Measurements from ENCODE around the gene BCAS3. TPM values are rescaled to one million over a fixed set of nuclear protein-coding genes. Genes with fewer than 3 reads are reported as not detected.

The BCAS3 gene
- total and polyA plus RNA-seq, 12 donors, result 6.1 to 21.8 (median 17.2) TPM

- H3K36me3 ChIP-seq, result peaks cover 0 to 43% (median 1%) of the 10 kb centered on the region in 9 donors
- H3K4me1 ChIP-seq, result peaks cover 0 to 26% (median 10%) of the 10 kb centered on the region in 9 donors
- no peak for ATAC-seq
- no peak for TF ChIP-seq CTCF (IDR thresholded peaks at IDR 0.05)
- H3K27me3 ChIP-seq, result no peaks in the 10 kb centered on the region
- H3K27ac ChIP-seq, result no peak overlapping the region
- no peaks in the 10 kb centered on the region for H3K9me3 ChIP-seq
- no peak for DNase-seq
- no peak overlapping the region for H3K4me3 ChIP-seq
- intact Hi-C loops (cut with DNase I), result loop anchor here in 2 of 10 donors (5.0 to 10.0 kb wide), 2 partner anchors 64 to 176 kb away; no protein-coding TSS in a partner anchor
- 92 to 94% methylated on average over 3 of the region's 3 CpGs for WGBS, 2 donors
These were observed 36.5 kb upstream of the BCAS3 start for GRCh38 chr17:60641126-60641525.

GRCh38 chr17:60641810-60642220 lies 35.8 kb upstream of the BCAS3 start:
- DNase-seq (peak in 1 of 2 donors; percentile 78), ATAC-seq (peak; percentile 52 to 78 (median 76))
- no peaks in the 10 kb centered on the region for H3K27me3 ChIP-seq
- 11 to 16% methylated on average over 1 of the region's 1 CpG for WGBS, 2 donors
- intact Hi-C loops (cut with DNase I), result loop anchor here in 2 of 10 donors (5.0 to 10.0 kb wide), 2 partner anchors 65 to 177 kb away; no protein-coding TSS in a partner anchor
- H3K9me3 ChIP-seq, result no peaks in the 10 kb centered on the region
- H3K4me1 ChIP-seq, result peaks cover 0 to 32% (median 10%) of the 10 kb centered on the region in 9 donors
- H3K4me3 ChIP-seq, result no peak overlapping the region
- peaks cover 0 to 36% (median 0%) of the 10 kb centered on the region in 9 donors for H3K36me3 ChIP-seq
- peak in 7 of 9 donors; percentile 43 to 71 (median 59) for TF ChIP-seq CTCF (IDR thresholded peaks at IDR 0.05)
- no peak overlapping the region for H3K27ac ChIP-seq

GRCh38 chr17:60645918-60646523 lies 31.6 kb upstream of the BCAS3 start:
- intact Hi-C loops (cut with DNase I), result loop anchor here in 1 of 10 donors (10.0 kb wide), 1 partner anchor 181 kb away; no protein-coding TSS in a partner anchor
- H3K27me3 ChIP-seq, result no peaks in the 10 kb centered on the region
- ATAC-seq, result no peak

GRCh38 chr17:60646701-60647100 lies 30.9 kb upstream of the BCAS3 start:
- WGBS, 2 donors, result 87 to 89% methylated on average over 3 of the region's 3 CpGs
- Histone ChIP-seq H3K4me1 (peaks cover 0 to 25% (median 6%) of the 10 kb centered on the region in 9 donors), H3K27me3 (no peaks in the 10 kb centered on the region), H3K36me3 (peaks cover 0 to 42% (median 22%) of the 10 kb centered on the region in 9 donors), H3K9me3 (no peaks in the 10 kb centered on the region), H3K27ac (no peak overlapping the region), H3K4me3 (no peak overlapping the region)
- intact Hi-C loops (cut with DNase I), result loop anchor here in 1 of 10 donors (10.0 kb wide), 1 partner anchor 182 kb away; no protein-coding TSS in a partner anchor
- no peak for TF ChIP-seq CTCF (IDR thresholded peaks at IDR 0.05)
- ATAC-seq (no peak), DNase-seq (no peak)

More at GRCh38 chr17:60645918-60646523, 31.6 kb upstream of the BCAS3 start:
- H3K27ac ChIP-seq, result peak overlapping the region in 1 of 10 donors; percentile 26
- 74 to 83% methylated on average over 3 of the region's 3 CpGs for WGBS, 2 donors
- peaks cover 0 to 32% (median 10%) of the 10 kb centered on the region in 9 donors for H3K4me1 ChIP-seq
- no peak for DNase-seq
- no peaks in the 10 kb centered on the region for H3K9me3 ChIP-seq
- TF ChIP-seq CTCF (IDR thresholded peaks at IDR 0.05), result no peak
- H3K4me3 ChIP-seq, result no peak overlapping the region
- H3K36me3 ChIP-seq, result peaks cover 0 to 35% (median 16%) of the 10 kb centered on the region in 9 donors

All from heart right ventricle (tissue), 16 donors.